ENCODE measurements around the gene TMSB4X.
"Not testable (repeated sequence)": the region's sequence is repeated elsewhere in the genome, so short reads cannot be mapped to it uniquely, and the experiment has no call there.

The TMSB4X gene

GRCh38 chrX:12936947-12937346 is 38.0 kb upstream of the TMSB4X start:
- Histone ChIP-seq H3K36me3 (ENCODE audit: control insufficient read depth, insufficient read depth, low read length) (no peaks in the 10 kb centered on the region), H3K27me3 (replicated peaks; ENCODE audit: control insufficient read depth, insufficient read depth, low read length) (no peaks in the 10 kb centered on the region), H3K4me3 (replicated peaks; ENCODE audit: low read depth, low read length) (no peak overlapping the region)
- TF ChIP-seq CTCF (IDR thresholded peaks at IDR 0.05; ENCODE audit: insufficient read depth, low read length, poor library complexity, severe bottlenecking): no peak
- no peak for DNase-seq (ENCODE audit: extremely low read depth, insufficient read length)

GRCh38 chrX:12940471-12940870 is 34.4 kb upstream of the TMSB4X start:
- H3K27me3 ChIP-seq (replicated peaks; ENCODE audit: control insufficient read depth, insufficient read depth, low read length); H3K36me3 ChIP-seq (ENCODE audit: control insufficient read depth, insufficient read depth, low read length); DNase-seq (ENCODE audit: extremely low read depth, insufficient read length); H3K4me3 ChIP-seq (replicated peaks; ENCODE audit: low read depth, low read length): not testable (repeated sequence)

GRCh38 chrX:12943592-12943991 is 31.3 kb upstream of the TMSB4X start:
- DNase-seq (ENCODE audit: extremely low read depth, insufficient read length); H3K36me3 ChIP-seq (ENCODE audit: control insufficient read depth, insufficient read depth, low read length); H3K27me3 ChIP-seq (replicated peaks; ENCODE audit: control insufficient read depth, insufficient read depth, low read length); H3K4me3 ChIP-seq (replicated peaks; ENCODE audit: low read depth, low read length): not testable (repeated sequence)

- H3K4me3 ChIP-seq (replicated peaks; ENCODE audit: low read depth, low read length); H3K27me3 ChIP-seq (replicated peaks; ENCODE audit: control insufficient read depth, insufficient read depth, low read length); DNase-seq (ENCODE audit: extremely low read depth, insufficient read length); H3K36me3 ChIP-seq (ENCODE audit: control insufficient read depth, insufficient read depth, low read length): not testable (repeated sequence)
Measured at GRCh38 chrX:12944452-12944851, 30.5 kb upstream of the TMSB4X start.

GRCh38 chrX:12945494-12945893 is 29.4 kb upstream of the TMSB4X start:
- no peak for TF ChIP-seq CTCF (IDR thresholded peaks at IDR 0.05; ENCODE audit: insufficient read depth, low read length, poor library complexity, severe bottlenecking)
- Histone ChIP-seq H3K4me3 (replicated peaks; ENCODE audit: low read depth, low read length) (no peak overlapping the region), H3K36me3 (ENCODE audit: control insufficient read depth, insufficient read depth, low read length) (no peaks in the 10 kb centered on the region), H3K27me3 (replicated peaks; ENCODE audit: control insufficient read depth, insufficient read depth, low read length) (no peaks in the 10 kb centered on the region)
- no peak for DNase-seq (ENCODE audit: extremely low read depth, insufficient read length)

GRCh38 chrX:12946406-12946805 is 28.5 kb upstream of the TMSB4X start:
- no peak for TF ChIP-seq CTCF (IDR thresholded peaks at IDR 0.05; ENCODE audit: insufficient read depth, low read length, poor library complexity, severe bottlenecking)
- H3K36me3 ChIP-seq (ENCODE audit: control insufficient read depth, insufficient read depth, low read length): no peaks in the 10 kb centered on the region
- no peak for DNase-seq (ENCODE audit: extremely low read depth, insufficient read length)
- H3K27me3 ChIP-seq (replicated peaks; ENCODE audit: control insufficient read depth, insufficient read depth, low read length): no peaks in the 10 kb centered on the region
- H3K4me3 ChIP-seq (replicated peaks; ENCODE audit: low read depth, low read length): no peak overlapping the region

- TF ChIP-seq CTCF (IDR thresholded peaks at IDR 0.05; ENCODE audit: insufficient read depth, low read length, poor library complexity, severe bottlenecking): peak; percentile 99
- H3K4me3 ChIP-seq (replicated peaks; ENCODE audit: low read depth, low read length): no peak overlapping the region
- no peaks in the 10 kb centered on the region for H3K36me3 ChIP-seq (ENCODE audit: control insufficient read depth, insufficient read depth, low read length)
- no peaks in the 10 kb centered on the region for H3K27me3 ChIP-seq (replicated peaks; ENCODE audit: control insufficient read depth, insufficient read depth, low read length)
- no peak for DNase-seq (ENCODE audit: extremely low read depth, insufficient read length)
Measured at GRCh38 chrX:12946838-12947544, 27.9 kb upstream of the TMSB4X start.

Data from GM06990 (cell line).